Suprapubic skin (tissue), 4 donors: ENCODE results near the gene NODAL.

Experiments
- EP300 ChIP-seq: sonication (generic); formaldehyde crosslinking; IDR thresholded peaks from one replicate; pipeline ENCODE4 v1.6.1; 2017; ENCODE audit warnings: antibody characterized with exemption
- POLR2A ChIP-seq, 2 donors: fragments of 450-650 bp; IDR thresholded peaks; one replicate each; pipeline ENCODE4 v1.6.1; 2017; ENCODE audit warnings: antibody characterized with exemption in 2 of 2, mild to moderate bottlenecking in 2 of 2, moderate library complexity in 2 of 2
- POLR2AphosphoS5 ChIP-seq, 3 donors: sonication (generic); formaldehyde crosslinking; IDR thresholded peaks; one replicate each; pipeline ENCODE4 v1.6.1; 2017; ENCODE audit warnings: antibody characterized with exemption in 3 of 3
- TF ChIP-seq, protein P1 (sequence below), 2 donors: fragments of 200-600 bp in 1 of 2; fragments of 450-650 bp in 1 of 2; sonication (generic) in 1 of 2; IDR thresholded peaks; one replicate each; pipeline ENCODE4 v1.5.1; 2016 to 2019; ENCODE audit warnings: antibody characterized with exemption in 2 of 2, mild to moderate bottlenecking in 1 of 2, moderate library complexity in 1 of 2

- TF ChIP-seq, protein P1, sequence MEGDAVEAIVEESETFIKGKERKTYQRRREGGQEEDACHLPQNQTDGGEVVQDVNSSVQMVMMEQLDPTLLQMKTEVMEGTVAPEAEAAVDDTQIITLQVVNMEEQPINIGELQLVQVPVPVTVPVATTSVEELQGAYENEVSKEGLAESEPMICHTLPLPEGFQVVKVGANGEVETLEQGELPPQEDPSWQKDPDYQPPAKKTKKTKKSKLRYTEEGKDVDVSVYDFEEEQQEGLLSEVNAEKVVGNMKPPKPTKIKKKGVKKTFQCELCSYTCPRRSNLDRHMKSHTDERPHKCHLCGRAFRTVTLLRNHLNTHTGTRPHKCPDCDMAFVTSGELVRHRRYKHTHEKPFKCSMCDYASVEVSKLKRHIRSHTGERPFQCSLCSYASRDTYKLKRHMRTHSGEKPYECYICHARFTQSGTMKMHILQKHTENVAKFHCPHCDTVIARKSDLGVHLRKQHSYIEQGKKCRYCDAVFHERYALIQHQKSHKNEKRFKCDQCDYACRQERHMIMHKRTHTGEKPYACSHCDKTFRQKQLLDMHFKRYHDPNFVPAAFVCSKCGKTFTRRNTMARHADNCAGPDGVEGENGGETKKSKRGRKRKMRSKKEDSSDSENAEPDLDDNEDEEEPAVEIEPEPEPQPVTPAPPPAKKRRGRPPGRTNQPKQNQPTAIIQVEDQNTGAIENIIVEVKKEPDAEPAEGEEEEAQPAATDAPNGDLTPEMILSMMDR (IDR thresholded peaks at IDR 0.05), result no peak
- TF ChIP-seq EP300 (no peak), POLR2A (IDR thresholded peaks at IDR 0.05) (peak in 1 of 2 donors; percentile 48), POLR2AphosphoS5 (IDR thresholded peaks at IDR 0.05) (peak in 2 of 3 donors; percentile 50 to 89)
Observed at GRCh38 chr10:70405037-70405824, 36.2 kb downstream of the NODAL start.
